ENCODE measurements around the gene FAF2.
"Not testable (repeated sequence)": the region's sequence is repeated elsewhere in the genome, so short reads cannot be mapped to it uniquely, and the experiment has no call there.

The FAF2 gene

GRCh38 chr5:176454724-176455394, 6.7 kb downstream of the FAF2 start:
- DNase-seq = no peak

- no peak for DNase-seq
Measured at GRCh38 chr5:176458904-176459561, 10.8 kb downstream of the FAF2 start.

DNA sequence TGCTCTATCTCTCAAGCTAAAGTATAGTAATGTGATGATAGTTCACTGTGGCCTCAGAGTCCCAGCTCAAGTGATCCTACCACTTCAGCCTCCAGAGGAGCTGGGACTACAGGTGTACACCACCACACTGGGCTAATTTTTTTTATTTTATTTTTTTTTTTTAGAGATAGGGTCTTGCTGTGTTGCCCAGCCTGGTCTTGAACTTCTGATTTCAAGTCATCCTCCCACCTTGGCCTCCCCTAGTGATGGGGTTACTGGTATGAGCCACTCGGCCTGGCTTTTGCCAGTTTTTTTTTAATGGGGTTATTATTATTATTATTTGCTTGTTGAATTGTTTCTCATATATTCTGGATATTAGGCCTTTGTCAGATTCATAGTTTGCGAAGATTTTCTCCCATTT, 13.2 kb downstream of the FAF2 start:
- DNase-seq = no peak

DNA sequence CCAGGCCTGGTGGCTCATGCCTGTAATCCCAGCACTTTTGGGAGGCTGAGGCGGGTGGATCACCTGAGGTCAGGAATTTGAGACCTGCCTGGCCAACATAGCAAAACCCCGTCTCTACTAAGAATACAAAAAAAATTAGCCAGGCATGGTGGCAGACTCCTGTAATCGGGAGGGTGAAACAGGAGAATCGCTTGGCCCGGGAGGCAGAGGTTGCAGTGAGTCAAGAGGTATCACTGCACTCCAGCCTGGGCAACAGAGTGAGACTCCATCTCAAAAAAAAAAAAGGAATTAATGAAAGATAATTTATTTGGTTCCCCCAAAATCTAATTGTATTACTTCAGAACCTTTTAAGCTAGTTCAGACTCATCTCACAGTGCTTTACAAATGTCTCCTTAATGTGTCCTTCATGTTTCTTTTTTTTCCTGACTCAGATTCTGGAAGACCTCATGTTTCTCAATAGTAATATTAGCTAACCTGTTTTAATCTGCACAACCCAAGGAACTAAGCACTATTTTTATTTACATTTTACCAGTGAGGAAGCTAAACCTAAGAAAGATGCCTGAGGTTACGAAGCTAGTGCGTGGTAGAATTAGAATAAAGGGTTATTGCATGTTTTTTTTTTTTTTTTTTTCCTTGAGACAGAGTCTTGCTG, 15.1 kb downstream of the FAF2 start:
- no peak for DNase-seq

GRCh38 chr5:176466245-176466871, 18.2 kb downstream of the FAF2 start:
- no peak for DNase-seq

DNA sequence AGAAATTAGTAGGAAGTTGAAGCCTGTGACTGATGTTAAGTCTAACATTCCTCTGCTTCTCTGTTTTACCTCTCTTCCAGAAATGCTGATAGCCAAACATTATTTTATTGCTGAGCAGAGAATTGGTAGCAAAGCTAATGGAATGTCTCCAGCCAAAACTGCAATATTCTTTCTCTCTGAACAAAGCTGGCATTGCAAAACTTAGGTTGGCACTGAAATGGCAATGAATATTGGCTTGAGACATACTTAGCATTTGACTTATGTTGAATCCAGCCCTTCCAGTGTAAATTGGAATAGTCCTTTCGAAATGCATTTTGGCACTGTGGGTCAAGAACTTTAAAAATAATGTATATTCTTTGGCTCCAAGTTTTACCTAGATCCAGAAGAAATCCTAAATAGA, 21.1 kb downstream of the FAF2 start:
- no peak for DNase-seq

- no peak for DNase-seq
Measured at GRCh38 chr5:176470539-176470938, 22.4 kb downstream of the FAF2 start.

DNA sequence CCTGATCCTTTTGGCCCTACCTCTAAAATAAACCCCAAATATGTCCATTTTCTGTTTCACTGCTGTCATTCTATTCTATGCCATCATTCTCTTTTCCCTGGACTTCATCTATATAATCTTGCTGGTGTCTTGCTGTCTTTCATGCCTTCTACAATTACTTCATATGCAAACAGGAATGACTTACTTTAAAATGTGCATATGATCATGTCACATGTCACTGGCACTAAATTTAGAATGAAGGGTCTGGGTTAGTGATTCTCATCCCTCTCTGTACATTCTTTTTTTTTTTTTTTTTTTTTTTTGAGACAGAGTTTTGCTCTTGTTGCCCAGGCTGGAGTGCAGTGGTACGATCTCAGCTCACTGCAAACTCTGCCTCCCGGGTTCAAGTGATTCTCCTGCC, 22.9 kb downstream of the FAF2 start:
- no peak for DNase-seq

DNA sequence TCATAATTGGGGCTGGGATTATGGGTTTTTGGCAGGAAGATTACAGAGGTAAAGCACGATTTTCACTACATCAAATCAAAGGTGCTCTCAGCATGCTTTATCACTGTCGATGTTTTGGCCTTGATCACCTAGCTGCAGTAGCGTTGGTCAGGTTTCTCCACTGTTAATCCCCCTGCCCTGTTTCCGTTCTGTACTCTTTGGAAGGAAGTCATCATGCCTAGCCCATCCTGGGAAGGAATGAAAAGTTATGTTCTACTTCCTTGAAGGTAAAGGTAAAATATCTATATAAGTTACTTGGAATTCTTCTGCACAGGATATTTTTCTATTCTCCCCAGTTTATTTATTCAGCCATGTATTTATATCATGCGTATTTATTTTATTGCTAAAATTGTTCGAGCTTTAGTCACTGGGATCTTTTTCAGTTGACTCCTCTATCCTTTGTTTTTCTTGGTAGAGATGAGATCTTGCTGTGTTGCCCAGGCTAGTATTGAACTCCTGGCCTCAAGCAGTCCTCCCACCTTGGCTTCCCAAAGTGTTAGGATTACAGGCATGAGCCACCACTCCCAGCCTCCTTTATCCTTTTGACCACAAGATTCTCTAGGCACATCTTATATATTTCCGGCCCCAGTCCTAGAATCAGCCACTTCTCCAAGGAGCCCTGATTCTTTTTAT, 25.3 kb downstream of the FAF2 start:
- no peak for DNase-seq

- DNase-seq = no peak
Measured at GRCh38 chr5:176474476-176474875, 26.3 kb downstream of the FAF2 start.

DNA sequence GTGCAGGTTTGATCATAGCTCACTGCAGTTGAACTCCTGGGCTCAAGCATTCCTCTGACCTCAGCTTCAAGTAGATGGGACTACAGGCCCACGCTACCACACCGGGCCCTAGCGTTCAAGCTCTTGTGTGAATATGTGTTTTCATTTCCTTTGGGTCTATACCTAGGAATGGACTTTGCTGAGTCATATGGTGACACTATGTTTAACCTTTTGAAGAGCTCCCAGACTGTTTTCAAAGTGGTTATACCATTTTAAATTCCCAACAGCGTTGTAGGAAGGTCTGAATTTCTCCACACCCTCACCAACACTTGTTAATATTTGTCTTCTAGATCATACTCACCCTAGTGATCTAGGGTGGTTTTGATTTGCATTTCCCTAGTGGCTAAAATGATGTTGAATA, 33.5 kb downstream of the FAF2 start:
- DNase-seq = no peak

DNA sequence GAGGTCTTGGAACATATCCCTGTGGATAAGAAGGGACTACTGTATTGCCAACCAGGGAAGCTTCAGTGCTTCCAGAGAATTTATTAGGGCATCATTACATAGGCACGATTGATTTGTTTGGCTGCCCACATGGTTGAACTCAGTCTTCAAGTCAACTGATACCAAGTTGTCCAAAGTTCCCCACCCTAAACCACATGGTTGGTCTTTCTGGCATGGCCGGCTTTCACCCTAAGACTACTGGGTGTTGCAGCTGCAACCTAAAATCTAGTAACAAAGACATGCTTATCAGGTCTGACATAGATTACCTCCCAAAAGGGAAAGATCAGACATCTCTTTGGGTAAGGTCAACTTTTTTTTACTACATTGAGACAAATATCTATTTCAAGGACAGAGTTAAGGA, 37.0 kb downstream of the FAF2 start:
- DNase-seq = no peak

DNA sequence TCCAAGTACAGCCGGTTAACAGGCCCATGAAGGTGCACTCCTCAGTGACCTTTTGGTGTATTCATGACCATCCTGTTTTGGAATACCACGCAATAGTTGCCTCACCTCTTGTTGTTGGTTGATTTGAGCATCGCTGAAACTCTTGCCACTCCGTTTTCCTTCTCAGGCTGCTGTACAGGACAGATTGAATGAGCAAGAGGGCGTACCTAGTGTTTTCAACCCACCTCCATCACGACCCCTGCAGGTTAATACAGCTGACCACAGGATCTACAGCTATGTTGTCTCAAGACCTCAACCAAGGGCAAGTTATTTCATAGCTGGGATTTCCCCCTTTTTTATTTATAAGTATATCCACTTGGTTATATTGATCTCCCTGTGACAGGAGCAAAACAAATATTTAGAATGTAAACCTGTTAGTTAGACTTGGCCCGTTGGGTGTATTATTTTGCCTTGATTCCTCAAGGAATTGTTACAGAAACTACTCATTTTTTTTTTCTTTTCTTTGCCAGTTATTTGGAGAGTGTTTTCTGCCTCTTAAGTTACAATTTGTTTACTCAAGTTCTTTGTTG, 38.1 kb downstream of the FAF2 start:
- DNase-seq = no peak

DNA sequence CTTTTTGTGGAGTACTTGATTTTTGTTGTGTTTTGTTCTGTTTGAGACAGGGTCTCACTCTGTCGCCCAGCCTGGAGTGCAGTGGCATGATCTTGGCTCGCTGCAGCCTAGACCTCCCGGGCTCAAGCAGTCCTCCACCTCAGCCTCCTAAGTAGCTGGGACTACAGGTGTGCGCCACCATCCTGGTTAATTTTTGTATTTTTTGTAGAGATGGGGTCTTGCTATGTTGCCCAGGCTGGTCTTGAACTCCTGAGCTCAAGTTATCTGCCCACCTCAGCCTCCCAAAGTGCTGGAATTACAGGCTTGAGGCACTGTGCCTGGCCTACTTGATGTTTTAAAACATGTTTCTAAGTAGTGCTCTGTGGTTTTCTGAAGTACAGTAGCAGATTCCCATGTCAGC, 39.0 kb downstream of the FAF2 start:
- not testable (repeated sequence) for DNase-seq

- DNase-seq = no peak
Measured at GRCh38 chr5:176489077-176489476, 40.9 kb downstream of the FAF2 start.

GRCh38 chr5:176490301-176490700, 42.1 kb downstream of the FAF2 start:
- no peak for DNase-seq

DNA sequence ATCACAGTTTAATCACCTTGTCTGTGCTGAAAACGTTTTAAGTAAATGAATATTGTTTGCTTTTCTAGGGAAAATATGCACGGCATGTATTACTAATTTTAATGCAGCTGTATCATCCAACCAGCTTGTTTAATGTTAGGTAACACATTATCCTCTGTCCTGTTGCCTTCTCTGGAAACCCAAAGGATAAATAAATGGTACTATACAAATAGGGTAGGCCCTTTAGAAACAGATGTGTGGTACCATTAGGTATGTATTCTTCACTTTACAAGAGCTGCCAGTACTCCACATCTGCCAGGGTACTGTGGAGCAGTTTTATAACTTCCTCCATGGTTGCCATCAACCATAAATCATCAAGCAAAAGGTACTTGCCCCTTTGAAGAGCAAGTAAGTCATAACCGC, 42.9 kb downstream of the FAF2 start:
- no peak for DNase-seq

DNA sequence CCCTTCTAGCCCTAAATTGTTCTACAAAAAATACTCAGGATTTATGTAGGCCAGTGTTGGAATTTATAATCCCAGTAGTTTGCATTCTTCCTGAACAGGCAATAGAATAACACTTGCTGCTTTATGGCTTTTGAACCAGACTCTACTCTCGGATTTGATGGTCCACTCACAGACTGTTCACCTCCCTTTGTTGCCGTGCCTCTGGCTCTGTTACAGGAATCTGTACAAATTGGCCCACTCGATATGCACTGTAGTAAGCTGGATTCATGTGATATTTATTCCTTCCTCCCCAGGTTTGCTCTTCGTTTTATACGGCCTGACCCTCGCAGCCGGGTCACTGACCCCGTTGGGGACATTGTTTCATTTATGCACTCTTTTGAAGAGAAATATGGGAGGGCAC, 43.7 kb downstream of the FAF2 start:
- DNase-seq = no peak

GRCh38 chr5:176492431-176492830, 44.2 kb downstream of the FAF2 start:
- DNase-seq = no peak

DNA sequence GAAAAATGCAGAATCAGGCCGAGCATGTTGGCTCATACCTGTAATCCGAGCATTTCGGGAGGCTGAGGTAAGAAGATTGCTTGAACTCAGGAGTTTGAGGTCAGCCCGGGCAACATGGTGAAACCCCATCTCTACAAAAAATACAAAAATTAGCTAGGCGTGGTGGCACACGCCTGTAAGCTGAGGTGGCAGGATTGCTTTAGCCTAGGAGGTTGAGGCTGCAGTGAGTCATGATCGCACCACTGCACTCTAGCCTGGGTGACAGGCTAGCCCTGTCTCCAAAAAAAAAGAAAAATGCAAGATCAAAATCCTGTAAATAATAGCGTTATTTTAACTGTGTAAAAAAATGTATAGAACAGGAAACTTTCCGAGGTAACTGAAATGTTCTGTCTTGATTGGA, 49.7 kb downstream of the FAF2 start:
- DNase-seq = no peak

- DNase-seq = no peak
Measured at GRCh38 chr5:176499273-176499672, 51.1 kb downstream of the FAF2 start.

DNA sequence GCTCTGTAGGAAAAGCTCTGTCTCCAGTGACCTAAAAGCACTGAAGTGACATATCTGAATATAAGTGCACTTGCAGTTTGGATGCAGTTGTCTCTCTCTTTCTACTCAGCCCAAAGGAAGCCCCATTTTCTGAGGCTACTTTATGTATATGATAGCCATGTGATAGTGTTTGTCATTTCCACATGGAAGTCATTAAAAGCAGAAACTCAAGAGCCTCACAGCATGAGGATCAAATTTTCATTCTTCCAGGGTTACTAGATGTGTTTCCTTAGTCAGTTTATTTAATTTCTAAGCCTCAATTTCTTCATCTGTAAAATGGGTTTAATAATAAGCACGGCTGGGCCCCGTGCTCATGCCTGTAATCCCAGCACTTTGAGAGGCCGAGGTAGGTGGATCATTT, 52.3 kb downstream of the FAF2 start:
- DNase-seq = no peak

Measured in hypothalamus (tissue), 51 donors.